ENCODE measurements around the gene HYAL4.

Gene HYAL4

GRCh38 chr7:123923599-123923998, 78.6 kb downstream of the HYAL4 start:
- in situ Hi-C loops (cut with MboI; ENCODE audit: low sequenced_read_pairs, unreplicated experiment): no loop called here
- no peak for DNase-seq (ENCODE audit: low spot score)
- no peak for TF ChIP-seq CTCF (IDR thresholded peaks at IDR 0.05; ENCODE audit: borderline replicate concordance, control extremely low read depth, extremely low read depth, insufficient read depth, missing control alignments)

- no peak for TF ChIP-seq CTCF (IDR thresholded peaks at IDR 0.05; ENCODE audit: borderline replicate concordance, control extremely low read depth, extremely low read depth, insufficient read depth, missing control alignments)
- DNase-seq (ENCODE audit: low spot score): no peak
- in situ Hi-C loops (cut with MboI; ENCODE audit: low sequenced_read_pairs, unreplicated experiment): no loop called here
Observed at GRCh38 chr7:123924941-123925340, 80.0 kb downstream of the HYAL4 start, which contains the start of gene SPAM1. Gene SPAM1 (plus strand): TSS chr7:123925241. CDS start chr7:123953571, 28,330 bp downstream.
